Measurements from ENCODE around the gene EGFR.

The EGFR gene

GRCh38 chr7:55018361-55019190 lies at the start of gene EGFR:
TSS of gene EGFR (plus strand) at chr7:55019017. CDS start at chr7:55019278, 261 bp downstream.
- DNase-seq: no peak

DNA sequence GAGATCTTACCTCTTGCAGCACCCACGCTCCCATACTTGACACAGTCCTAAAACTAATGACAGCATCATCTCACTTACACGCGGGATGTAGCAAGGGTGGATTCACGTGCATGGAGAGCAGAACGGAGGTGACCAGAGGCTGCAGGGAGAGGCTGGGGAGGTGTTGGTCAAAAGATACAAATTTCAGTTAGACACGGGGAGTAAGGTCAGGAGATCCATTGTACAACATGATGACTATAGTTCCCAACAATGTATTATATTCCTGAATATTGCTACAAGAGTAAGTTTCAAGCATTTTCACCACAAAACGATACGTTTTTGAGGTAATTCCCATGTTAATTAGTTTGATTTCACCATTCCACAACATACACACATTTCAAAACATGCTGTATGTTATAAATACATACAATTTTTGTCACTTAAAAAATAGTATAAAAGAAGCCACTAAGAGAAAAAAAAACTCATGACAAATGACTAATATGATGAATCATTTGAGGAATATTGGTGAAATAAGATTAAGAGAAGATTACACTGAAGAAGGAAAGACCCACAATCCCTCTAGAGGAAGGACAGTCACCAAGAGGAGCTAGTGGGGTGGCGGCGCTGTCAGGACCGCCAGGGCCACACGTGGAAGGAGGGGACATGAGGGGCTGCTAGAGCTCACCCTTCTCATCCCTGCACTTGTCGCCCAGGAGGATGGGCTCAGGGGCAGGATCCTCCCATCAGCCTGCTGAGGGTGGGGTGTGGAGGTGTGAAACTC lies 49.4 kb upstream of the EGFR start:
- DNase-seq: no peak

GRCh38 chr7:54972733-54973294 lies 46.0 kb upstream of the EGFR start:
- no peak for DNase-seq

DNA sequence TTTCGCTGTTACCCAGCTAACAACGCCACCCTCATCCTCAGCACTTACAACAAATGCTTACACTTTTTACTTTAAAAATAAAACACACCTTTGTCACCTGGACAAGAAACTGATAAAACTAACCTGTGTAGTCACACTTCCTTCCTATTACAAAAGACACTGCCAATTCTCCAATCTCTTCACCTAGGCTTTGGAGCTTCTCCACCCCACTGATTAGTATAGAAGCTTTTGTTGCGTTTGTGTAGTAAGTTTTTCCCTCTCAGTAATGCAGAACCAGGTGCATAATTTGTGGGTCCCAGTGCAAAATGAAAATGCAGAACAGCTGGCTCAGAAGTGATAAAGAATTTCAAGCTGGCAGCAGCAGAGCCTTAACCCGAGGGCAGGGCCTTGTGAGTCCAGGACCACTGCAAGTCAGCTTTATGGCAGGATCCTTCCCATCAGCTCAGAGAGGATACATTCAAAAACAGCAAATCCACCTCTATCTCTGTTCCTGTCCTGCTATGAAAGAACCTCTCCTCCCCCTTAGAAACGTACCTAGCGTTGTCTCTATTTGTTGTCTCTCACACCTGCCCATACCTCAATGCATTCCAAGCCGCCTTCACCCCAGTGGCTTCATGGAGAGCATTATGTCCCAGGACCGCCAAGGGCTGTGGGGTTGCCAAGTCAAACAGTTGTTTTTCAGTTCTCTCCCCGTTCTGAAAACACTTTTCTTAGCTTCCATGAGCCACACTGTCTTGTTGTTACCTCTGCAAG lies 40.3 kb upstream of the EGFR start:
- no peak for DNase-seq

- DNase-seq: no peak
Measured at GRCh38 chr7:54980521-54980920, 38.3 kb upstream of the EGFR start.

DNA sequence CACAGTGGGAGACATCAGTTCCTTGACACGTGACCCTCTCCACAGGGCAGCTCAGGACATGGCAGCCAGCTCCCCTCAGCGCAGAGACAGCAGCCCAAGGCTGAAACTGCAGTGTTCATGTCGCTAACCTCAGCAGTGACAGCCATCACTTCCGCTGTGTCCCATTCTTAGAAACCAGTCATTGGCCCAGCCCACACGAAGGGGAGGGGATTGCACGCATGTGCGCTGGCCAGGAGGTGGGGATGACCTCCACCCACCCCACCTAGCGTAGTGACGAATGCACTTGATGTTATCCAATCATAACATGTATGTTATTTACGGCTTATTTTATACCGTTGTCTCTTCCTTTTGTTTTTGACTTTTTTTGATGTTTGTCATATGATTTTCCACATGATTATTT lies 36.9 kb upstream of the EGFR start:
- DNase-seq: no peak

- DNase-seq: no peak
Measured at GRCh38 chr7:54985426-54986330, 33.1 kb upstream of the EGFR start.

DNA sequence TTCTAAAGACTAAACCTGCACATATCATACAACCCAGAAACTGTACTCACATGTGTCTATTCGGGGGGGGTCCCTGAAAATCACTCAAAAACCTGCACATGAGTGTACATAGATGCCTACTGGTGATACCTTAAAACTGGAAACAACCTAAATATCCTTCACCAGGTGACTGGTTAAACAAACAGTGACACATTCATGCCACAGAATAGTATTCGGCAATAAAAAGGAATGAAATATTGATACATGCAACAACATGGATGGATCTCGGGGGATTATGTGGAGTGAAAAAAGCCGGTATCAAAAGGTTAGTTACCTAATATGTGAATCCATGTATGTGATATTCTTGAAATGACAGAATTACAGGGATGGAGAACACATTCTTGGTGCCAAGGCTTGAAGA lies 32.1 kb upstream of the EGFR start:
- no peak for DNase-seq

DNA sequence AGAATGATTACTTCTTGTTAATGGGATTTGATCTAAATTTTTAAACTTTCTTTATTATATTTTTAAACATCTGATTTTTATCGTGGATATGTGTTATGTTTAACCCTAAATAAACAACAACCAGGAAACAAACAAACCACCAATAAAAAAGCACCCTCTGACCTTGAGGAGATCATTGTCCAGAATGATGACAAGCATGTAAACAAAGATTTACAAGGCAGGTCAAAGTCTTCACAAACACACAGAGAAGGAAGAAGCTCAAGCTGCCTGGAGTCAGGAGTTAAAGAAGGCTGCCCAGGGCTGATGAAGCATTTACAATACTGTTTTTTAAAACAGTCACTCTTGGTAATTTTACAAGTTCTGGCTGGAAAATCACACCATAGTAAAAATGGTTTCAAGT lies 31.0 kb upstream of the EGFR start:
- DNase-seq: no peak

DNA sequence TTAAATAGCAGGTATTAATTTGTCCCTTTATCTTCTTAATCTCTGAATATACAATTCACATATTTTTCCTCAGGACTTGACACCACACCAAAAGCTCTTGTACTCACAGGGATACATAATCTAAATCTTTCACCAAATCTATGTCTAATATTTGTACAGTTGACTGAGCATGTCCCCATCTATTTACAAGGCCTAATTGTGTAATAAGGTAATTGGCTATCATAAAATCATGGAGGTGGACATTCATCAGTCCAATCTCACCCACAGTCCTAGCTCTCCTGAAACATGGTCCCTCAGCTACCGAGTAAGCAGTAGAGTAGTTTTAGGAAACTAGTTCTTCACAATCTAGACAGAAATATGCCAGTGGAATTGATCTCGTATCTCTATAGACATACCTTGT lies 30.3 kb upstream of the EGFR start:
- DNase-seq: no peak

GRCh38 chr7:54989453-54990225 lies 29.2 kb upstream of the EGFR start:
- DNase-seq: no peak

GRCh38 chr7:54991341-54991740 lies 27.5 kb upstream of the EGFR start:
- DNase-seq: no peak

GRCh38 chr7:54992871-54993475 lies 25.8 kb upstream of the EGFR start:
- DNase-seq: no peak

DNA sequence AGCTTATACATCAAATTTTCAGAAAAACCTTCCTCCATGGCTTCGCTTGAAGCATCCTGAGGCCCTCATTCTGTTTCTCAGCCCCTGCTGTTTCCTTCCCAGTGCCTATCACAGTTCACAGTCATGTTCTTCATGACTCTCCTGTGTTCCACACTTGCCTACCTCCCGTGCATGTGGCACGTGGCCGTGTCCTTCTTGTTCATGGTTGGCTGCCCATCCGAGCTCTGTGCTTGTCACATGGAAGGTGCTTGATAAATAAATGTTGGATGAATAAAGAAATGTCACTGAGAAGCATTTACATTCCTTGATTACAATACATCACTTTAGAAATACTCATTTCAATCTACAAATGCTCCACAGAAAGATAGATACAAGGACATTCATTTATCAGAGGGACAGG lies 23.7 kb upstream of the EGFR start:
- DNase-seq: no peak

GRCh38 chr7:54995610-54996363 lies 23.0 kb upstream of the EGFR start:
- no peak for DNase-seq

DNA sequence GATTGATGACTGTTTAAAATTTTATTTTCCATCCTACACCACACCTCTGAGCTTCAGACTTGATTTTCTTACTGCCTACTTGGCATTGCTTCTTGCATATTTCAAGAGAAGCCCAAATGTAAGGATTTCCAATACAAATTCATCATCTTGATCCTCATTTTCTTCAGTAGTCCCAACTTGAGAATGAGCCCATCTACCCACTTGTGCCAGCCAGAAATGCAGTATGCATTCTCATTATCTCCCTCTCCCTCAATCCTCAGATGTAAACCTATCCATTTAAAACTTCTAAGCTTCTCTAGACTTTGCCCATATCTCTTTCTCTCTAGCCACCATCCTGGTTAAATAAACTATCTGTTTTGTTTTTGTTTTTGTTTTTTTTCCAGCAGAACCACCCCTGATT lies 22.4 kb upstream of the EGFR start:
- DNase-seq: no peak

DNA sequence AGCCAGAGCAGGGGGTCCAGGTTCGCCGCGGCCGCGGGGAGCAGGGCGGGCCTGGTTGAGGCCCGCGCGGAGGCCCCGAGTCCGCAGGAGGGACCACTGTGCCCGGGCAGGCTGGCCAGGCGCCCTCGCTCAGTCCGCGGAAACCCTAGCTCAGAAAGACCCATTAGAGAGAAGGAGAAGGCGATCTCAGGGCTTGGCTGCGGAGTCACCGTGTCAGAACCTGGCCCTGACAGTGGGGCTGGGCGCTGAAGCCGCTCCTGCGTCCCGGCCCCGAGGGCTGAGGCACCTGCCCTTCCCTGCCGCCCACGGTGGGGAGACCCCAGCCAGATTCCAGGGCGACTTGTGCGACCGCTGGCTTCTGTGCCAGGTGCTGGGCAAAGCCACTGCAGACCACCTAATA lies 14.2 kb upstream of the EGFR start:
- no peak for DNase-seq

DNA sequence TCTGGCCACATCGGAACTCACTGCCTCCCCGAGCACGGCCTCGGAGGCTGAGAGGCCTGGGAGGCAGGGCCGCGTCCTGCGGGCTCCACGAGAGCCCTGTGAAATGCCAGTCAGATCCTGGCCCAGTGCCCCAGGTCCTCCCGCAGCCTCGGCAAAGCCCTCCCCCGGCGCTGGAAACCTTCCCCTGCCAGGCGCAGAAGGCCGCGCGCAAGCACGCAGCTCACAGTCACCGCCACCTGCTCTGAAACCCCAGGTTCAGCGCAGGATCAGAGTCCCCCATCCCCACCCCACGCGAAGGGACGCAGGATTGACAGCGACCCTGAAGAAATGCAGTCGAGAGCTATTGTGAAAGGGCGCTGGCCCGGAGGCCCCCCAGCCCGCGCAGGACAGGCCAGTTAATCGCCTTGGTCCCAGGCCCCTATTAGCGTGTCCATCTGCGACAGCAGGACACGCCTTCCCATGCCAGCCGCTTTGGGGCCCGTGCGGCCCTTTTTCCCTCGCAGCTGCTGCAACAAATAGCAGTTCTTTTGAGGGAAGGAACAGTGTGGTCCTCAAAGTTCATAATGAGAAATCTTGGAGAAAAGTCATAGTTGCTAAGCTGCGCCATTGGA lies 13.5 kb upstream of the EGFR start:
- no peak for DNase-seq

DNA sequence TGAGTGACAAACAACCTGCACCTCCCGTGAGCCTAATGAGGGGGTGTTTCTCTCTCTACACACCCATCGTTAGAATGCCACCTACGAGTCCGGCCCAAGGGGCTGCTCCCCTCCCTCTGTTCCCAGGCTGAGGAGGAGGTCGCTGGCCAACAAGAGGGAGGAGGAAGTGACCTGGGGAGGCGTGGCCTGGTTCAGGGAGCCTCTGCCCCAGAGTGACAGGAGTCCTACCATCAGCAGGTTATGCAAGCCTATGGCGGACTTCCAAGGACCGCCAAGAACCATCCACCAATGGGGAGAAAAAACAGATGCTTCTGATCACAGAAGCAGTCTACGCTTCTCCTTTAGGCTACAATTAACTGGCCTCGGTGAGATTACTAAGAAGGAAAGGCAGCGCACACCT lies 12.3 kb upstream of the EGFR start:
- no peak for DNase-seq

GRCh38 chr7:55013851-55014250 lies 5.0 kb upstream of the EGFR start:
- DNase-seq: no peak

Measured in NCI-H2081 treated with DMSO at 0.1 percent for 48 hours (cell line).